ENCODE results near the gene ARID4B. TPM values are rescaled to one million over a fixed set of nuclear protein-coding genes. Genes with fewer than 3 reads are reported as not detected.

The ARID4B gene
- total RNA-seq, 1 experiment from 2014 or later = 43.6 TPM

DNA sequence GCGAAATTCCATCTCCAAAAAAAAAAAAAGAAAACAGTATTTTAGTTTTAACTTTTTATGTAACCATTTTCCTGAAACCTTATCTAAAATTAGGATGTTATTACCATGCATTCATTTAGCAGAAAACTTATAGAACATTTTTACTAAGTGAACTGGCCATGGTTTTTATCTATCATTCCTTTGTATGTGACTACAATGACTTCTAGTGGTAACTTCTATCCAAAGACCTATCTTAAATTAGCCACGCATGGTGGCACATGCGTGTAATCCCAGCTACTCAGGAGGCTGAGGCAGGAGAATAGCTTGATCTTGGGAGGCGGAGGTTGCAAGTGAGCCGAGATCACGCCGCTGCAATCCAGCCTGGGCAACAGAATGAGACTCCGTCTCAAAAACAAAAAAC lies 11.8 kb upstream of the ARID4B start:
- H3K9ac ChIP-seq (ENCODE audit: low read length) = no peak overlapping the region
- H3K36me3 ChIP-seq (ENCODE audit: insufficient read depth, low read length) = peaks cover 8% of the 10 kb centered on the region; the same call in 1 of the 2 replicates
- no peaks in the 10 kb centered on the region for H3K9me2 ChIP-seq (replicated peaks; ENCODE audit: insufficient read depth, low read length)
- DNase-seq = no peak
- H3K4me3 ChIP-seq (ENCODE audit: low read length) = no peak overlapping the region
- H2AFZ ChIP-seq (ENCODE audit: low read length) = no peak overlapping the region
- no peak overlapping the region for H3K4me2 ChIP-seq (ENCODE audit: low read depth, low read length, poor library complexity, severe bottlenecking)
- H3K79me2 ChIP-seq (ENCODE audit: low read length) = no peaks in the 10 kb centered on the region; the same call in 1 of the 2 replicates
- H3K27me3 ChIP-seq (ENCODE audit: low read length) = no peaks in the 10 kb centered on the region
- H3K27ac ChIP-seq (ENCODE audit: low read length) = no peak overlapping the region
- H3K9me3 ChIP-seq (ENCODE audit: low read length) = no peaks in the 10 kb centered on the region
- H3K4me1 ChIP-seq (ENCODE audit: low read length) = no peaks in the 10 kb centered on the region
- H4K20me1 ChIP-seq (ENCODE audit: insufficient read depth, low read depth, low read length) = no peaks in the 10 kb centered on the region

DNA sequence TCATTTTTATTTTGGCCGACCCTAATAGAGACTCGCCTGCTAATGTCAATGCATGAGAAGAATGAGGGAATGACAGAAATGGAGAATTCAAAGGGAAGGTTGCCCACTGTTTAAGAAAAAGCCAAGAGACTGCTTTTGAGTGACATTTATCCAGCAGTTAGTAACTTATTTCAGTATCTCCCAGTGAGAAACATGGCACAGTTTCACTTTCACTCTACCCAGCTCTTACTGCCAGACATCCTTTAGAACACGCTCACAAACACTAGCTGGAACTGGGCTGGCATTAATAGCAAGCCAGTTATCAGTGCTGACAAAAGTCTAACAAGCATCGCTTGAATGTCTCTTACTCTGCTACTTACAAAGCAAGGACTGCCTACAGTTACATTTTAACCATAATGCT lies 8.9 kb upstream of the ARID4B start:
- H3K9me2 ChIP-seq (replicated peaks; ENCODE audit: insufficient read depth, low read length) = no peaks in the 10 kb centered on the region
- no peaks in the 10 kb centered on the region for H4K20me1 ChIP-seq (ENCODE audit: insufficient read depth, low read depth, low read length)
- no peak overlapping the region for H3K27ac ChIP-seq (ENCODE audit: low read length)
- H3K36me3 ChIP-seq (ENCODE audit: insufficient read depth, low read length) = peaks cover 4% of the 10 kb centered on the region; the same call in 1 of the 2 replicates
- DNase-seq = no peak
- no peak overlapping the region for H3K4me3 ChIP-seq (ENCODE audit: low read length)
- peaks cover 26% of the 10 kb centered on the region for H3K79me2 ChIP-seq (ENCODE audit: low read length)
- no peaks in the 10 kb centered on the region for H3K9me3 ChIP-seq (ENCODE audit: low read length)
- H3K27me3 ChIP-seq (ENCODE audit: low read length) = no peaks in the 10 kb centered on the region
- no peak overlapping the region for H3K9ac ChIP-seq (ENCODE audit: low read length)
- H3K4me2 ChIP-seq (ENCODE audit: low read depth, low read length, poor library complexity, severe bottlenecking) = no peak overlapping the region
- no peaks in the 10 kb centered on the region for H3K4me1 ChIP-seq (ENCODE audit: low read length)
- H2AFZ ChIP-seq (ENCODE audit: low read length) = no peak overlapping the region

DNA sequence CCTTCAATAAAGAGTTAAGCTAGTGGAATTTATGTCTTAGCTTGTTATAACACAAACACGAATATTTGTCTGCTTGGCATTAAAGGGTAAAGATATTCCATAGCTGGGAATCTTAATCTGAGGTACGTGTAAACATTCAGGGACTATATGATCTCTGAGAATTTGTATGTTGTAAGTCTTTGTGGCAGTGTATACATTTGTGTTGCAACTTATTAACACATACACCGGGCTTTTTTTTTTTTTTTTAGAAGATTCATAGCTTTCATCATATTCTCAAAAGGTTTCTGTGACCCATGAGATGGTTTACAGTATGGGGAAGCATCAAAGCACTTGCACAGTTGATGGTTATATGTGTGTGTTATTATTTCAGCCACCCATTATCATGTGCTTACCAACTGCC lies 3.4 kb upstream of the ARID4B start:
- H3K4me1 ChIP-seq (ENCODE audit: low read length) = peaks cover 17% of the 10 kb centered on the region

DNA sequence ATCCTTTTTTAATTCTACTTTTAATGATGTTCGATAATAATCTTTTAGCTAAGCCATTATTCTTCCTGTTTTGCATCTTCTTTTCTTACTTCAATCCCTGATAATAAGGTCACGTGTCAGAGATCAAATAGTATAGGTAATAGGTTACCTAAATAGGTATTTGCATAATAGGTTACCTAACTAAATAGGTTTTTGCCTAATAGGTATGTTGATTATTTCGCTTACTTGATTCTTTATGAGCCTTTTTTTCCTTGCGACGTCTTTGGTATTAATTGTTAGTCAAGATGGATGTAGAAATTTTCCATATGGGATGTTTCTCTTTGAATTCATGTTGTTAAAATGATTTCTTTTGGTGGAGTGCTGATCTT lies 2.9 kb upstream of the ARID4B start:
- Histone ChIP-seq H3K9ac (ENCODE audit: low read length) (peak overlapping the region; percentile 50), H3K27ac (ENCODE audit: low read length) (peak overlapping the region; percentile 91), H3K9me3 (ENCODE audit: low read length) (no peaks in the 10 kb centered on the region), H3K4me3 (ENCODE audit: low read length) (peak overlapping the region; percentile 75), H3K79me2 (ENCODE audit: low read length) (peaks cover 74% of the 10 kb centered on the region), H3K4me2 (ENCODE audit: low read depth, low read length, poor library complexity, severe bottlenecking) (peak overlapping the region; percentile 87), H3K9me2 (replicated peaks; ENCODE audit: insufficient read depth, low read length) (no peaks in the 10 kb centered on the region), H3K4me1 (ENCODE audit: low read length) (peaks cover 22% of the 10 kb centered on the region), H2AFZ (ENCODE audit: low read length) (no peak overlapping the region), H3K36me3 (ENCODE audit: insufficient read depth, low read length) (peaks cover 9% of the 10 kb centered on the region; the same call in 1 of the 2 replicates), H4K20me1 (ENCODE audit: insufficient read depth, low read depth, low read length) (peaks cover 6% of the 10 kb centered on the region), H3K27me3 (ENCODE audit: low read length) (no peaks in the 10 kb centered on the region)
- no peak for DNase-seq

More for the DNA sequence above, 3.4 kb upstream of the ARID4B start:
- Histone ChIP-seq H3K27ac (ENCODE audit: low read length) (peak overlapping the region; percentile 91; the same call in 1 of the 2 replicates), H3K4me2 (ENCODE audit: low read depth, low read length, poor library complexity, severe bottlenecking) (peak overlapping the region; percentile 87), H3K9me2 (replicated peaks; ENCODE audit: insufficient read depth, low read length) (no peaks in the 10 kb centered on the region), H3K36me3 (ENCODE audit: insufficient read depth, low read length) (peaks cover 9% of the 10 kb centered on the region; the same call in 1 of the 2 replicates), H2AFZ (ENCODE audit: low read length) (no peak overlapping the region), H4K20me1 (ENCODE audit: insufficient read depth, low read depth, low read length) (peaks cover 2% of the 10 kb centered on the region), H3K9ac (ENCODE audit: low read length) (peak overlapping the region; percentile 14; the same call in 1 of the 2 replicates), H3K4me3 (ENCODE audit: low read length) (peak overlapping the region; percentile 75), H3K9me3 (ENCODE audit: low read length) (no peaks in the 10 kb centered on the region), H3K79me2 (ENCODE audit: low read length) (peaks cover 69% of the 10 kb centered on the region), H3K27me3 (ENCODE audit: low read length) (no peaks in the 10 kb centered on the region)
- DNase-seq = no peak

DNA sequence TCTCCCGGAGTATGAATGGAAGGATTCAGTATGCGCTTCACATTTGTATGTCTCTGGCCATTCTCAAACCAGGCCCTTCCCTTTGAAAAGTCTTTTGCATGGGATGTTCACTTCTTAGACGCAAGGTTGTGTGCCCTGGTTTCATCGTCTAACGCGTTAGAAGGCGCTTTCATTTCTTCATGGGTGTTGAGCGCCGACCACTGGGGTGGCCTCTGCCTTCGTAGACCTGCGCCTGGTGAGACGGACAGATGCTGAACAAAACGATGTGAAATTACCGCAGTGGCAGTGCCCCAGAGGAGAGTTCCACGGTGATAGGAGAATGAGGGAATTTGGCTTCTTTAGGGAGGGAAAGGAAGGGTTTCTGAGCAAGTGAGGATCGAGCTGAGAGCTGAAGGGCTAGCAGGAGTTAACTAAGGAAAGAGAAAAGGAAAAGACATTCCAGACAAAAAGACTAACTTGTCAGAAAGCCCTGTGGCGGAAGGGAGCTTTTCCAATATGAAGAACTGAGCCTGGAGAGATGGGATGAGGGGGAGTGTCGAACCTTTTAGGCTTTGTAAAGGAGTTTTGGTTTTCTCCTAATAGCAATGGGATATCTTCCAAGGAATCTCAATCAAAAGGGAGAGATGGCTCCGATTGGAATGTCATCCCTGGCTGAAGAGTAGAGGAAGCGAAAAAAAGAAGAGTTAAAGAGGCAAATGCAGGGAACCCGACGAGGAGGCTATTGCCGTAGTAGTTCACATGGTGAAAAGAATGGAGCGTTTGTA lies 1.3 kb upstream of the ARID4B start:
- H3K36me3 ChIP-seq (ENCODE audit: insufficient read depth, low read length) = peaks cover 15% of the 10 kb centered on the region; the same call in 1 of the 2 replicates
- no peaks in the 10 kb centered on the region for H3K9me2 ChIP-seq (replicated peaks; ENCODE audit: insufficient read depth, low read length)
- peak overlapping the region; percentile 75 for H3K4me3 ChIP-seq (ENCODE audit: low read length)
- H3K9me3 ChIP-seq (ENCODE audit: low read length) = no peaks in the 10 kb centered on the region
- H3K4me1 ChIP-seq (ENCODE audit: low read length) = peaks cover 38% of the 10 kb centered on the region
- H3K4me2 ChIP-seq (ENCODE audit: low read depth, low read length, poor library complexity, severe bottlenecking) = peak overlapping the region; percentile 87
- H3K27me3 ChIP-seq (ENCODE audit: low read length) = no peaks in the 10 kb centered on the region
- peaks cover 18% of the 10 kb centered on the region for H4K20me1 ChIP-seq (ENCODE audit: insufficient read depth, low read depth, low read length)
- peak overlapping the region; percentile 91 for H3K27ac ChIP-seq (ENCODE audit: low read length)
- H3K79me2 ChIP-seq (ENCODE audit: low read length) = peaks cover 86% of the 10 kb centered on the region
- peak; percentile 90 for DNase-seq
- no peak overlapping the region for H2AFZ ChIP-seq (ENCODE audit: low read length)
- H3K9ac ChIP-seq (ENCODE audit: low read length) = peak overlapping the region; percentile 82

DNA sequence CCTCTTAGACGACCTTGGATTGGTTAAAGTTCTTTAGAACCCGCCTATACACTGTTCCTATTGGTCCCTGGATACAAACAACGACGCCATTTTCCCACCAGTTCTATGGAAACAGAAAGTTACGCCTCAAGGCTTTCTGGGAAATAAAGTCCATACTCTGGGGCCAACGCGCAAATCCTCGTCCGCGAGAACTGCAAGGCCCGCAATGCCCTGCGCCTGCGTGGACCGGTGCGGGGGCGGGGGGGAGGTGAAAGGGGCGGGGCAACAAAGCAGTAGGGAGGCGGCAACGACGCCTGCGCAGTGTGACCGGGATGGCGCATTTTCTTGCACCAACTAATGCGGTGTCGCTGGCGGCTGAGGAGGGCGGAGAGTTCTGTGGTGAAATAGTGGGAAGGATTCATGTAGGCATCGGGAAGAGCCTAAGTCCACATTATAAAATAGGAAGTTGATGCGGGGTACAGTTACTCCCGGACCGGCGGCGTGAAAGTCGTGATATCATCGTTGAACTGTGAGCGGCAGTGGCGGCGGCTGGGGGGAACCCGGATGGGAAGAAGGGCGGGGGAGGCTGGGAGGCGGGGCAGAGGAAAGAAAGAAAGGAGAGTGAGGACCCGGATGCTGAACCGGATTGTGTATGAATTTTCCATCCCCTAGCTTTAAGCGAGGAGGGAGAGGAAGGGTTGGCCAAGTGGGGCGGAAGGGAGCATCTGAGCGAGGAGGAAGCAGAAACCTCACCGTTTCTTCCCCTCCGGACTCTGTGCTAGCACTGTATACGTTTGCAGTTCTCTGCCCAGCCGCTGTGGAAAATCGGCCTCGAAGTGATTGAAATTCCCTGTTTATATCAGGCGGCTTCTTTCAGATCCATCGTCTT lies 526 bp upstream of the ARID4B start, which contains the start of gene GGPS1:
Gene GGPS1, plus strand, starts transcription at position 300 of the 868 bp plus-strand sequence. CDS start 6,695 bp downstream, outside the sequence.
- no peaks in the 10 kb centered on the region for H3K9me3 ChIP-seq (ENCODE audit: low read length)
- H3K27me3 ChIP-seq (ENCODE audit: low read length) = no peaks in the 10 kb centered on the region
- H3K4me1 ChIP-seq (ENCODE audit: low read length) = peaks cover 40% of the 10 kb centered on the region
- H3K9me2 ChIP-seq (replicated peaks; ENCODE audit: insufficient read depth, low read length) = no peaks in the 10 kb centered on the region
- H3K79me2 ChIP-seq (ENCODE audit: low read length) = peaks cover 86% of the 10 kb centered on the region
- peak within 1 kb of the TSS; percentile 82 for H3K4me3 ChIP-seq (ENCODE audit: low read length)
- peak within 1 kb of the TSS; percentile 94 for H3K4me2 ChIP-seq (ENCODE audit: low read depth, low read length, poor library complexity, severe bottlenecking)
- peak within 1 kb of the TSS; percentile 92 for H3K9ac ChIP-seq (ENCODE audit: low read length)
- H2AFZ ChIP-seq (ENCODE audit: low read length) = peak within 1 kb of the TSS; percentile 63; the same call in 1 of the 2 replicates
- DNase-seq = peak; percentile 100
- peaks cover 18% of the 10 kb centered on the region; the same call in 1 of the 2 replicates for H3K36me3 ChIP-seq (ENCODE audit: insufficient read depth, low read length)
- H4K20me1 ChIP-seq (ENCODE audit: insufficient read depth, low read depth, low read length) = peaks cover 22% of the 10 kb centered on the region
- H3K27ac ChIP-seq (ENCODE audit: low read length) = peak within 1 kb of the TSS; percentile 91

DNA sequence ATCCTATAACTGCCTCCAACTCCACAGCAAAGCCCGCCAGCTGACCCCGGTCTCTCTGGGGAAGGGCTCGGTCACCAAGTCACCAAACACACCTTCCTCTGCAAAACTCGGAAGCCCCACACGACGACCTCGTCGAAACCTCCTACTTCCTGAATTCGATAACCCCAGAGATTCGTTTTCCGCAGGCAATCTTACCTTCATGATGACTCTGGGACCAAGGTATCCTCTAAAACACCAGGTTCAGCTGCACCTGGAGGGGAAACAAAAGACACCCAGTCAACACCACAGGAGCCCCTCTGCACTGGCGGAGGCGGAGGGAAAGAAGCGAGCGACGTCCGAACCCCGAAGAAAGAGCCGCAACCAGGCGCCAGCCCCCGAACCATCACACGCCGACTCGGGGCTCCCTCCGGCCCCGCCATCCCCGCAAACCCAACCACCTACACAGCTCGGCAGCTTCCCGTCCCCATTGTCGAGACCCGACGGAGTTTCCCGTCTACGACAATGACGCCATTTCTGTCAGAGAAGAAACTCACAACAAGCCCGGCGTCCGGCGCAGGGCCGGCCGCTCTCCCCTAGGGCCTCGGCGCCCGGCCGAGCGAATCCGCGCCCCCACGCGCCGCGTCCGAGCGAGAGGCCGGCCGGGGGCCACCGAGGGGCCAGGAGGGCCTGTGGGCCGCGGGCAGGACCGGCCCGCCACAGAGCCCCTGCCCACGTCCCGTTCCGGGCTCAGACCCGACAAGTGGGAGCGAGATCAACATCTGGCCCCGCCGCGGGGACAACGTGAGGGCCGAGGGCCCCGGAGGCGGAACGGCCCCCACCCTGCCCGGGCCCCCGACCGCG lies 1.0 kb downstream of the ARID4B start:
- peak; percentile 89 for DNase-seq
- no peaks in the 10 kb centered on the region for H3K27me3 ChIP-seq (ENCODE audit: low read length)
- H3K36me3 ChIP-seq (ENCODE audit: insufficient read depth, low read length) = peaks cover 25% of the 10 kb centered on the region; the same call in 1 of the 2 replicates
- H3K79me2 ChIP-seq (ENCODE audit: low read length) = peaks cover 88% of the 10 kb centered on the region
- H3K9ac ChIP-seq (ENCODE audit: low read length) = peak overlapping the region; percentile 92
- H3K27ac ChIP-seq (ENCODE audit: low read length) = peak overlapping the region; percentile 73
- no peaks in the 10 kb centered on the region for H3K9me2 ChIP-seq (replicated peaks; ENCODE audit: insufficient read depth, low read length)
- no peak overlapping the region for H2AFZ ChIP-seq (ENCODE audit: low read length)
- H4K20me1 ChIP-seq (ENCODE audit: insufficient read depth, low read depth, low read length) = peaks cover 27% of the 10 kb centered on the region
- peak overlapping the region; percentile 82 for H3K4me3 ChIP-seq (ENCODE audit: low read length)
- H3K4me1 ChIP-seq (ENCODE audit: low read length) = peaks cover 40% of the 10 kb centered on the region
- no peaks in the 10 kb centered on the region for H3K9me3 ChIP-seq (ENCODE audit: low read length)
- H3K4me2 ChIP-seq (ENCODE audit: low read depth, low read length, poor library complexity, severe bottlenecking) = peak overlapping the region; percentile 94
